Uterine smooth muscle cell (primary cell): ENCODE results near the gene PRSS22. TPM values are rescaled to one million over a fixed set of nuclear protein-coding genes. Genes with fewer than 3 reads are reported as not detected.

Experiments
- total RNA-seq: library from RNA; depleted of rRNA; stranded (reverse); fragments of >200 nt; gene quantifications from 2 replicates; pipeline ENCODE4 v1.2.3, GENCODE V29; 2014

PRSS22 gene, protein sequence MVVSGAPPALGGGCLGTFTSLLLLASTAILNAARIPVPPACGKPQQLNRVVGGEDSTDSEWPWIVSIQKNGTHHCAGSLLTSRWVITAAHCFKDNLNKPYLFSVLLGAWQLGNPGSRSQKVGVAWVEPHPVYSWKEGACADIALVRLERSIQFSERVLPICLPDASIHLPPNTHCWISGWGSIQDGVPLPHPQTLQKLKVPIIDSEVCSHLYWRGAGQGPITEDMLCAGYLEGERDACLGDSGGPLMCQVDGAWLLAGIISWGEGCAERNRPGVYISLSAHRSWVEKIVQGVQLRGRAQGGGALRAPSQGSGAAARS
- total RNA-seq, result 0.12 and 1.5 TPM in 2 replicates

DNA sequence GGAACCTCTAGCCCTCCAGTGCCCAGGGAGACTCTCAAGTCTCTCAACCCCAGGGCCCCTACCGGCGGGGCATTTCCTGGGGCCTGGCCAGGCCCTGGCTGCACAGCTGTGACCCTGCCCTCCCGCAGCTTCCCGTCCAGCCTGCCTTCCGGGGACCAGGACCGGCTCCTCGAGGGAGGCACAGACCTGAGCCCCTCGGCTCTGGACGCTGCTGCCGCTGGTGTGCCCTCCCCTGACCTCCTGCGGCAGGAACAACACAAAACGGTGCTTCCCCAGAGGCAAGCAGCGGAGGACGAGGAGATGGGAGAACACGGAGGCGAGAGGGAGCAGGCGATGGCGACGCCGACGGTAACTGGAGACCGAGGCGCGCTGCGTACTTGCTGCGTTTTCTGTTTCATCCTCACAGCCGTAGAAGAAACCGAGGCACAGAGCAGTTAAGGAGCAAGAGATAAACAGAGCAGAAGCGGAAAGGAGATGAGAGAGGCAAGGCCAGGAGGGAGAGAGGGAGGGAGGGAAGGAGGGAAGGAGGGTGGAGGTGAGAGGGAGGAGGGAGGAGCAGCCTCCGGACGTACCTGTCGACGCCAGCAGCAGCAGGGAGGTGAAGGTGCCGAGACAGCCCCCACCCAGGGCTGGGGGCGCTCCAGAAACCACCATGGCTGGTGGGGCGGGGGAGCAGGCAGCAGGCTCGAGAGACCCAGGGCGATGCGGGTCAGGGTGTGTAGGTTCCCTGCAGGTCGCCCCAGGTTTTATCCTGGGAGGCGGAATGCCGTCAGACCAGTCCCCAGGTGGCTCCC is at the start of gene PRSS22:
Gene PRSS22 (minus strand): TSS at position 720 of the 794 bp plus-strand sequence. CDS start 66 bp downstream, at position 654.

DNA sequence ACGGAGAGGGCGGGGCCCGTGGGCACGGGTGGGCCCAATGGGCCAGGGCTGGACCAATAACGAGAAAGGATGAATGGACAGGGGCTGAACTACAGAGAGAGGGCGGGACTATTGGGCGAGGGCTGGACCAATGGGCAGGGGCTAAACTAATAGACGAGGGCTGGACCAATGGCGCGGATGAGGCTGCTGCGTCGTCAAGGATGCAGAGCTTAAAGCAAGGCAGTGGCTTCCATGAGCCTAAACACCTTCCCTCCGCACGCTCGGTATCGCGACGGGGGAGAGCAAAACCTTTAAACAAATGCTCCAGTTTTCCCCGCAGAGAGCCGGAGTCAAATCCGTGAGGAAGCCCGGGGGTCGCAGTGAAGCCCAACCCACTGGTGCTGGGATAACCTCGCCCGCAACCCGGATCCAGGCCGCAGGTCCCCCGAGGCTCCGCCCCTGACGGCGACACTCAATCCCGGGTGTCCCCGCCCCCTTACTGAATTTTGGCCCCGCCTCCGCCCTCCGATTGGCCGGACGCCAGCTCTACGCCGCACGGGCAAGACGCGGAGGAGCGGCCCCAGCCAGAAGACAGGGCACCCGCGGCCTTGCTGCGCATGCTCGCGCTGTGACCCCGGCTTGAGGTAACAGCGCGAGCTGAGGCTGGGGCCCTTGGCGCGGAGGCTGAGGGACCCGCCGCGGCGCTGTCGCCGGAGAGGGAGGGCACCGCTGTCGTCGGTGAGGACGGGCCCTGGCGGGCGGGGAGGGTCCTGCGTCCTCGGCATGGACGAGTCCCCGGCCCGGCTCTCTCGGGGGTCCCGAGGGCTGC is 24.9 kb upstream of the PRSS22 start, which contains the start of gene FLYWCH2:
Gene FLYWCH2 (plus strand): TSS at position 566 of the 808 bp plus-strand sequence. CDS start 13,235 bp downstream, outside the sequence.

DNA sequence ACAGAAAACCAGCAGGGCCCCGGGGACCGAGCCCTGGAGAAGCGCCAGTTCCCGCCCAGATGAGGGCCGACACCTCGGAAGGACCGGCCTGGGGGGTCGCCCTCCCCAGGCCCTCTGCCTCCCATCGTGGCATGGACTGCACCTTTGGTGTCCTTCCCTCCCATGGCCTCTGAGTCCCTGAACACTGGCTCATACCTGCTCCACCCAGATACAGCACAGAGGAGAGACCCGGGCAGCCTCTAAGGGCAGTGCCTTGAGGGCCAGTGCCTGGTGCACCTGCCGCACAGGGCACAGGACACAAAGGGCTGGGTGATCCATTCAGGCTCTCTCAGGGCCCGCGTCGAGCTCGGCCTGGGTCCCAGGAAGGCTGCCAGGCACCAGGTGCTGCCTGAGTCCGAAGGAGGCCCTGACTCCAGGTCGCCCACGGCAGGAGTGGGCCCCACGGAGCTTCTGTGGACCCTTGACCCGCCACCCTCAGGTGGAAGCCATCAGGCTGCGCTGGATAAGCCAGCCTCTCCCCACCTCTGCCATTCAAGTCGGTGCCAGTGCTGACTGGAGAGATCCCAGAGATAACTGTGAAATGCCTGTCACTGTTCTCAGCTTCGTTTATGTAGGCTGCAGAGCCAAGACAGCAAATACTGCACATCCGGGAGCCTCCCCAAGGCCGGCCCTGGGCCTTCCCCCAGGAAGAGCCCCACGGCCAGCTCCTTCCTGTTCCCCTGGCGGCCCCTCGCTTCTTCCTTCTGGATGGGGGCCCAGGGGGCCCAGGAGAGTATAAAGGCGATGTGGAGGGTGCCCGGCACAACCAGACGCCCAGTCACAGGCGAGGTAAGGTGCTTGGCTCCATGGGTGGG is 28.2 kb downstream of the PRSS22 start, which contains the start of gene ZG16B:
Gene ZG16B (plus strand): TSS at position 803 of the 854 bp plus-strand sequence. CDS start 139 bp downstream, outside the sequence.

DNA sequence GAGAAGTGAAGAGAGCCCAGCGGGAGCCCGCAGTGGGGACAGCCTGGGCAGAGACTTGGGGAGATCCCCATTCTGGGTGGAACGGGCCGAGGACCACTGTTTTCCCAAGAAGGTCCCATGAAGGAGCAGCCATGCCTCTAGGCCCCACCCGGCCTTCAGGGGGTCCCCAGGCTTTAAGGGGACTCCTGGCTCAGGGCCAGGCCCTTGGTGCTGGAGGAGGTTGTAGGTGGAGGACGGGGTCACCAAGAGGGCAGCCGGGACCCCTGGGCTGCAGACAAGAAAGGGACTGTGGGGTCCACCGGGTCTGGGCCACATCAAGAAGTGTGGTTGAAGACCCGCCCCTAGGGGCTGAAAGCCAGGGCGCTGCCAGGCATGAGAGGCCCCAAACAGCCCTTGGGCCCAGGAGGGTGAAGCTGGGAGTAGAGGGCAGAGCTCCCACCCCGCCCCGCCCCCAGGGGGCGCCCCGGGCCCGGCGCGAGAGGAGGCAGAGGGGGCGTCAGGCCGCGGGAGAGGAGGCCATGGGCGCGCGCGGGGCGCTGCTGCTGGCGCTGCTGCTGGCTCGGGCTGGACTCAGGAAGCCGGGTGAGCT is 41.1 kb downstream of the PRSS22 start, which contains the start of gene PRSS21:
Gene PRSS21 (plus strand): TSS at position 487 of the 589 bp plus-strand sequence. CDS start 32 bp downstream, at position 519.

Other genes with a start within 250 kb of the PRSS22 start
- gene KCTD5, start 175.6 kb downstream of the PRSS22 start, total RNA-seq, result 24.7 and 26.1 TPM in 2 replicates
- gene PRSS27, start 137.9 kb downstream of the PRSS22 start, total RNA-seq, result 0.66 and 0.75 TPM in 2 replicates
- 48.1 and 55.3 TPM in 2 replicates for gene SRRM2, start 105.5 kb downstream of the PRSS22 start, total RNA-seq
- 377 and 396 TPM in 2 replicates for gene ELOB, start 80.9 kb downstream of the PRSS22 start, total RNA-seq
- not detected in 2 replicates for gene PRSS33, start 70.6 kb downstream of the PRSS22 start, total RNA-seq
- gene PRSS41, start 59.7 kb downstream of the PRSS22 start, total RNA-seq, result not detected in 2 replicates
- 1.6 and 3.4 TPM in 2 replicates for gene PRSS21, start 40.9 kb downstream of the PRSS22 start, total RNA-seq
- 0.55 and 0.87 TPM in 2 replicates for gene ZG16B, start 27.9 kb downstream of the PRSS22 start, total RNA-seq
- 65.2 and 78.6 TPM in 2 replicates for gene FLYWCH2, start 25.0 kb upstream of the PRSS22 start, total RNA-seq
- gene FLYWCH1, start 53.8 kb upstream of the PRSS22 start, total RNA-seq, result 50.8 and 70.2 TPM in 2 replicates
- gene KREMEN2, start 106.1 kb upstream of the PRSS22 start, total RNA-seq, result 0.11 TPM in 1 of 2 replicates, not detected in the other
- 3.6 and 11.2 TPM in 2 replicates for gene PAQR4, start 111.2 kb upstream of the PRSS22 start, total RNA-seq
- gene PKMYT1, start 122.3 kb upstream of the PRSS22 start, total RNA-seq, result 3.5 and 16.8 TPM in 2 replicates
- gene CLDN9, start 154.8 kb upstream of the PRSS22 start, total RNA-seq, result not detected in 2 replicates
- gene CLDN6, start 160.0 kb upstream of the PRSS22 start, total RNA-seq, result not detected in 2 replicates
- gene TNFRSF12A, start 162.2 kb upstream of the PRSS22 start, total RNA-seq, result 269 and 359 TPM in 2 replicates
- 4.6 and 17.7 TPM in 2 replicates for gene HCFC1R1, start 165.8 kb upstream of the PRSS22 start, total RNA-seq
- gene THOC6, start 165.9 kb upstream of the PRSS22 start, total RNA-seq, result 31.4 and 32.7 TPM in 2 replicates
- gene BICDL2, start 178.8 kb upstream of the PRSS22 start, total RNA-seq, result under 0.01 and 0.25 TPM in 2 replicates
- under 0.01 and 0.11 TPM in 2 replicates for gene MMP25, start 188.4 kb upstream of the PRSS22 start, total RNA-seq
- gene IL32, start 207.5 kb upstream of the PRSS22 start, total RNA-seq, result 1.9 and 8.6 TPM in 2 replicates
- gene ZSCAN10, start 241.1 kb upstream of the PRSS22 start, total RNA-seq, result not detected in 2 replicates